ENCODE measurements around the gene CHRNG.

The CHRNG gene

DNA sequence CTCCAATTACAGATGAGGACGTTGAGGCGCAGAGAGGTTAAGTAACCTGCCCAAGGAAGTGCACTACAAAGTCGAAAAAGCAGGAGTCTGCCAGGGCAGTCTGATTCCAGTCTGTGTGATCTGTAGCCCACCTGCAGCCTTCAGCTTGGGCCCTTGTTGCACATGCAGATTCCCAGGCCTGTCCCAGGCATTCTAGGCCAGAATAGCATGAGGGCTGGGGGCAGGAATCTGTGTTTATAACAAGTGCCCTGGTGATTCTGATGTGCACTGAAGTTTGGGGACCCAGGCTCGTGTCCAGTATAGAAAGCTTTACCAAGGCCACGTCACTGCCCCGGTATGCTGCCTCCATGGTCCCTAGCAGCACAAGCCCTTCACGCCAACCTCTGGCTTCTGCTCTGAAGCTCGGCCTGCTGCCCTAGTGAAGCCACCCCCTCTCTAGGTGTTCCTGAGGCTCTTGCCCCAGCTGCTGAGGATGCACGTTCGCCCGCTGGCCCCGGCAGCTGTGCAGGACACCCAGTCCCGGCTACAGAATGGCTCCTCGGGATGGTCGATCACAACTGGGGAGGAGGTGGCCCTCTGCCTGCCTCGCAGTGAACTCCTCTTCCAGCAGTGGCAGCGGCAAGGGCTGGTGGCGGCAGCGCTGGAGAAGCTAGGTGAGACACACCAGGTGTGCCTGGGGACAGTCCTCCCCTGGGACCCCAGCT is 4.6 kb downstream of the CHRNG start:
- H3K27me3 ChIP-seq (ENCODE audit: control insufficient read depth in 1 of 2, insufficient read depth in 2 of 2, low read length in 2 of 2) = peaks cover 0 to 4% of the 10 kb centered on the region in 2 donors
- H3K9ac ChIP-seq (ENCODE audit: low read depth in 1 of 2, low read length in 2 of 2) = no peak overlapping the region
- H3K4me1 ChIP-seq (ENCODE audit: control insufficient read depth in 1 of 2, insufficient read depth in 2 of 2, low read length in 2 of 2) = no peaks in the 10 kb centered on the region
- peaks cover 5 to 7% of the 10 kb centered on the region in 2 donors for H3K36me3 ChIP-seq (ENCODE audit: control insufficient read depth in 1 of 2, insufficient read depth in 2 of 2, low read length in 2 of 2)
- H3K27ac ChIP-seq (ENCODE audit: low read depth, low read length) = no peak overlapping the region
- H3K4me3 ChIP-seq (ENCODE audit: low read depth in 1 of 2, low read length in 2 of 2) = no peak overlapping the region
- H3K9me3 ChIP-seq (ENCODE audit: control insufficient read depth in 1 of 2, low read length in 2 of 2) = no peaks in the 10 kb centered on the region

GRCh38 chr2:232544674-232545073 is 5.2 kb downstream of the CHRNG start:
- H3K4me1 ChIP-seq (ENCODE audit: control insufficient read depth in 1 of 2, insufficient read depth in 2 of 2, low read length in 2 of 2) = peaks cover 0 to 3% of the 10 kb centered on the region in 2 donors
- no peak overlapping the region for H3K4me3 ChIP-seq (ENCODE audit: low read depth in 1 of 2, low read length in 2 of 2)
- H3K9me3 ChIP-seq (ENCODE audit: control insufficient read depth in 1 of 2, low read length in 2 of 2) = no peaks in the 10 kb centered on the region
- no peak overlapping the region for H3K9ac ChIP-seq (ENCODE audit: low read depth in 1 of 2, low read length in 2 of 2)
- no peak overlapping the region for H3K27ac ChIP-seq (ENCODE audit: low read depth, low read length)
- H3K36me3 ChIP-seq (ENCODE audit: control insufficient read depth in 1 of 2, insufficient read depth in 2 of 2, low read length in 2 of 2) = peaks cover 5 to 7% of the 10 kb centered on the region in 2 donors
- H3K27me3 ChIP-seq (ENCODE audit: control insufficient read depth in 1 of 2, insufficient read depth in 2 of 2, low read length in 2 of 2) = no peaks in the 10 kb centered on the region

DNA sequence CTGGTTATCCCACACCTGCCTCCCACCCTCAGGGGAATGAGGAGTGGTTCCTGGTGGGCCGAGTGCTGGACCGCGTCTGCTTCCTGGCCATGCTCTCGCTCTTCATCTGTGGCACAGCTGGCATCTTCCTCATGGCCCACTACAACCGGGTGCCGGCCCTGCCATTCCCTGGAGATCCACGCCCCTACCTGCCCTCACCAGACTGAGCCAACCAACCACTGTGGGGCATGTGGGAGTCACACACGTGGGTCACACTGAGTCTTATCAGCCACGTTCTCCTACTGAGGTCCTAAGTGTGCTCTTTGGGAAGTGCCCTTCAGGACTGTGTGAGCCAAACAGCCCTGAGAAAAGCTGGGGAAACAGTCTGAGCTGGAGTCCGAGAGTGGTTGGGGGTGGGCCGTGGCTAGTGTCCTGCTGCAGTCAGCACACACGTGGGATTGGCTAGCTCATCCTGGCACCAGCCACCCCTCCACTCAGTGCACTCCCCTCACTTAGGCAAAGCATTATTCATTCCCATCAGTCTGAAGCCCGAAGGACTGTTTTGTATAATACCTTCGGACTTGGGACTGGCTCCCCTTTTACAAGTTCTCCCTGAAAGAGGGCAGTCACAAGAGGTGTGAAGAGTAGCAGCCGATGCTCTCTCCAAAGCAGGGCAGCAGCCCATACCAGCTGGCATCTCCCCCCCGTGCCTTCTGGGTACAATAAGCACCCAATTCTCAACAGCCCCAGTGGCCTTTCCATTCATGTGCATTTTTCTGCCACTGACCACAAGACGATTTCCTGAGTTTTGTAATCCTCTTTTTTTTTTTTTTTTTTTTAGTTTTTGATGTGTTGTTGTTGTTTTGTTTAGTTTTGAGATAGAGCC is 6.3 kb downstream of the CHRNG start:
- H3K9ac ChIP-seq (ENCODE audit: low read depth in 1 of 2, low read length in 2 of 2) = no peak overlapping the region
- peaks cover 0 to 6% of the 10 kb centered on the region in 2 donors for H3K4me1 ChIP-seq (ENCODE audit: control insufficient read depth in 1 of 2, insufficient read depth in 2 of 2, low read length in 2 of 2)
- H3K27ac ChIP-seq (ENCODE audit: low read depth, low read length) = no peak overlapping the region
- no peak overlapping the region for H3K4me3 ChIP-seq (ENCODE audit: low read depth in 1 of 2, low read length in 2 of 2)
- no peaks in the 10 kb centered on the region for H3K27me3 ChIP-seq (ENCODE audit: control insufficient read depth in 1 of 2, insufficient read depth in 2 of 2, low read length in 2 of 2)
- no peaks in the 10 kb centered on the region for H3K9me3 ChIP-seq (ENCODE audit: control insufficient read depth in 1 of 2, low read length in 2 of 2)
- H3K36me3 ChIP-seq (ENCODE audit: control insufficient read depth in 1 of 2, insufficient read depth in 2 of 2, low read length in 2 of 2) = peaks cover 5 to 7% of the 10 kb centered on the region in 2 donors

DNA sequence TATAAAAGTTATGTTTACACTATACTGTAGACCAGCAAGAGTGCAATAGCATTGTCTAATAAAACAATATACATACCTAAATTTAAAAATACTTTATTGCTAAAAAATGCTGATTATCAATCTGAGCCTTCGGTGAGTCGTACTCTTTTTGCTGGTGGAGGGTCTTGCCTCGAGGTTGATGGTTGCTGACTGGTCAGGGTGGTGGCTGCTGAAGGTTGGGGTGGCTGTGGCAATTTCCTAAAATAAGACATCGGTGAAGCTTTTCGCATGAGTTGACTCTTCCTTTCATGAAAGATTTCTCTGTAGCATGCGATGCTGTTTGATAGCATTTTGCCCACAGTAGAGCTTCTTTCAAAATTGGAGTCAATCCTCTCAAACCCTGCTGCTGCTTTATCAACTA is 8.5 kb downstream of the CHRNG start:
- Histone ChIP-seq H3K36me3 (ENCODE audit: control insufficient read depth in 1 of 2, insufficient read depth in 2 of 2, low read length in 2 of 2) (peaks cover 5 to 10% of the 10 kb centered on the region in 2 donors), H3K9me3 (ENCODE audit: control insufficient read depth in 1 of 2, low read length in 2 of 2) (no peaks in the 10 kb centered on the region)

DNA sequence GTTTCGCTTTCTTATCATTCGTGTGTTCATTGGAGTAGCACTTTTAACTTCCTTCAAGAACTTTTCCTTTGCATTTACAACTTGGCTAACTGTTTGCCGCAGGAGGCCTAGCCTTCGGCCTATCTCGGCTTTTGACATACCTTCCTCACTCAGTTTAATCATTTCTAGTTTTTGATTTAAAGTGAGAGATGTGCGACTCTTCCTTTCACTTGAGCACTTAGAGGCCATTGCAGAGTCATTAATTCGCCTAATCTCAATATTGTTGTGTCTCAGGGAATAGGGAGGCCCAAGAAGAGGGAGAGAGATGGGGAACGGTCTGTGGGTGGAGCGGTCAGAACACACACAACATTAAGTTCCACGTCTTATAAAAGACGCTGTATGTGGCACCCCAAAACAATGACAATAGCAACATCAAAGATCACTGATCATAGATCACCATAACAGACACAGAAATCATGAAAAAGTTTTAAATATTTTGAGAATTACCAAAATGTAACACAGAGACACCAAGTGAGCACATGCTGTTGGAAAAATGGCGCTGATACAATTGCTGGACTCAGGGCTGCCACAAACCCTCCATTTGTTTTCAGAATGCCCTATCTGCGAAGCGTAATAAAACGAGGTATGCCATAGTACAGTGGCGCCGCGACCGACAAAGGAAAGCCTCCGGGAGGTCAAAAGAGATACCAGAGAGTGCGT is 10.3 kb downstream of the CHRNG start:
- peak overlapping the region; percentile 96 to 99 for H3K4me3 ChIP-seq (ENCODE audit: low read depth in 1 of 2, low read length in 2 of 2)
- peak overlapping the region; percentile 90 to 94 for H3K9ac ChIP-seq (ENCODE audit: low read depth in 1 of 2, low read length in 2 of 2)
- peaks cover 5 to 17% of the 10 kb centered on the region in 2 donors for H3K36me3 ChIP-seq (ENCODE audit: control insufficient read depth in 1 of 2, insufficient read depth in 2 of 2, low read length in 2 of 2)
- peak overlapping the region; percentile 94 for H3K27ac ChIP-seq (ENCODE audit: low read depth, low read length)
- H3K4me1 ChIP-seq (ENCODE audit: control insufficient read depth in 1 of 2, insufficient read depth in 2 of 2, low read length in 2 of 2) = peaks cover 17 to 18% of the 10 kb centered on the region in 2 donors
- H3K9me3 ChIP-seq (ENCODE audit: control insufficient read depth in 1 of 2, low read length in 2 of 2) = no peaks in the 10 kb centered on the region
- H3K27me3 ChIP-seq (ENCODE audit: control insufficient read depth in 1 of 2, insufficient read depth in 2 of 2, low read length in 2 of 2) = no peaks in the 10 kb centered on the region

More for the DNA sequence above, 8.5 kb downstream of the CHRNG start:
- Histone ChIP-seq H3K9ac (ENCODE audit: low read depth in 1 of 2, low read length in 2 of 2) (no peak overlapping the region), H3K4me3 (ENCODE audit: low read depth in 1 of 2, low read length in 2 of 2) (no peak overlapping the region), H3K27me3 (ENCODE audit: control insufficient read depth in 1 of 2, insufficient read depth in 2 of 2, low read length in 2 of 2) (no peaks in the 10 kb centered on the region), H3K4me1 (ENCODE audit: control insufficient read depth in 1 of 2, insufficient read depth in 2 of 2, low read length in 2 of 2) (peaks cover 6 to 17% of the 10 kb centered on the region in 2 donors), H3K27ac (ENCODE audit: low read depth, low read length) (no peak overlapping the region)

GRCh38 chr2:232550354-232551249 is 11.1 kb downstream of the CHRNG start, which contains the start of the genes EIF4E2 and TIGD1:
TSS of gene EIF4E2 (plus strand) at chr2:232550689. CDS start at chr2:232550725, 36 bp downstream.
TSS of gene TIGD1 (minus strand) at chr2:232550557. CDS start at chr2:232549882, 675 bp downstream.
- H3K9ac ChIP-seq (ENCODE audit: low read depth in 1 of 2, low read length in 2 of 2) = peak within 1 kb of the TSS; percentile 90 to 94
- H3K9me3 ChIP-seq (ENCODE audit: control insufficient read depth in 1 of 2, low read length in 2 of 2) = no peaks in the 10 kb centered on the region
- peaks cover 17 to 18% of the 10 kb centered on the region in 2 donors for H3K4me1 ChIP-seq (ENCODE audit: control insufficient read depth in 1 of 2, insufficient read depth in 2 of 2, low read length in 2 of 2)
- peaks cover 5 to 17% of the 10 kb centered on the region in 2 donors for H3K36me3 ChIP-seq (ENCODE audit: control insufficient read depth in 1 of 2, insufficient read depth in 2 of 2, low read length in 2 of 2)
- peak within 1 kb of the TSS; percentile 96 to 99 for H3K4me3 ChIP-seq (ENCODE audit: low read depth in 1 of 2, low read length in 2 of 2)
- H3K27ac ChIP-seq (ENCODE audit: low read depth, low read length) = peak within 1 kb of the TSS; percentile 94
- H3K27me3 ChIP-seq (ENCODE audit: control insufficient read depth in 1 of 2, insufficient read depth in 2 of 2, low read length in 2 of 2) = no peaks in the 10 kb centered on the region

- peaks cover 17 to 18% of the 10 kb centered on the region in 2 donors for H3K4me1 ChIP-seq (ENCODE audit: control insufficient read depth in 1 of 2, insufficient read depth in 2 of 2, low read length in 2 of 2)
- peak overlapping the region; percentile 94 for H3K27ac ChIP-seq (ENCODE audit: low read depth, low read length)
- no peaks in the 10 kb centered on the region for H3K9me3 ChIP-seq (ENCODE audit: control insufficient read depth in 1 of 2, low read length in 2 of 2)
- peak overlapping the region; percentile 90 to 94 for H3K9ac ChIP-seq (ENCODE audit: low read depth in 1 of 2, low read length in 2 of 2)
- H3K4me3 ChIP-seq (ENCODE audit: low read depth in 1 of 2, low read length in 2 of 2) = peak overlapping the region; percentile 96 to 99
- peaks cover 5 to 19% of the 10 kb centered on the region in 2 donors for H3K36me3 ChIP-seq (ENCODE audit: control insufficient read depth in 1 of 2, insufficient read depth in 2 of 2, low read length in 2 of 2)
- H3K27me3 ChIP-seq (ENCODE audit: control insufficient read depth in 1 of 2, insufficient read depth in 2 of 2, low read length in 2 of 2) = no peaks in the 10 kb centered on the region
Measured at GRCh38 chr2:232551250-232551638, 11.8 kb downstream of the CHRNG start.

- no peaks in the 10 kb centered on the region for H3K27me3 ChIP-seq (ENCODE audit: control insufficient read depth in 1 of 2, insufficient read depth in 2 of 2, low read length in 2 of 2)
- H3K9ac ChIP-seq (ENCODE audit: low read depth in 1 of 2, low read length in 2 of 2) = peak overlapping the region; percentile 90 to 94
- no peak overlapping the region for H3K27ac ChIP-seq (ENCODE audit: low read depth, low read length)
Measured at GRCh38 chr2:232551776-232552175, 12.3 kb downstream of the CHRNG start.

GRCh38 chr2:232556426-232556825 is 16.9 kb downstream of the CHRNG start:
- no peaks in the 10 kb centered on the region for H3K27me3 ChIP-seq (ENCODE audit: control insufficient read depth in 1 of 2, insufficient read depth in 2 of 2, low read length in 2 of 2)

More at GRCh38 chr2:232551776-232552175, 12.3 kb downstream of the CHRNG start:
- H3K4me3 ChIP-seq (ENCODE audit: low read depth in 1 of 2, low read length in 2 of 2) = peak overlapping the region; percentile 96 to 99
- peaks cover 17 to 18% of the 10 kb centered on the region in 2 donors for H3K4me1 ChIP-seq (ENCODE audit: control insufficient read depth in 1 of 2, insufficient read depth in 2 of 2, low read length in 2 of 2)
- peaks cover 5 to 21% of the 10 kb centered on the region in 2 donors for H3K36me3 ChIP-seq (ENCODE audit: control insufficient read depth in 1 of 2, insufficient read depth in 2 of 2, low read length in 2 of 2)
- H3K9me3 ChIP-seq (ENCODE audit: control insufficient read depth in 1 of 2, low read length in 2 of 2) = no peaks in the 10 kb centered on the region

More at GRCh38 chr2:232556426-232556825, 16.9 kb downstream of the CHRNG start:
- peaks cover 14 to 55% of the 10 kb centered on the region in 2 donors for H3K36me3 ChIP-seq (ENCODE audit: control insufficient read depth in 1 of 2, insufficient read depth in 2 of 2, low read length in 2 of 2)
- no peak overlapping the region for H3K4me3 ChIP-seq (ENCODE audit: low read depth in 1 of 2, low read length in 2 of 2)
- H3K27ac ChIP-seq (ENCODE audit: low read depth, low read length) = no peak overlapping the region
- no peak overlapping the region for H3K9ac ChIP-seq (ENCODE audit: low read depth in 1 of 2, low read length in 2 of 2)
- H3K4me1 ChIP-seq (ENCODE audit: control insufficient read depth in 1 of 2, insufficient read depth in 2 of 2, low read length in 2 of 2) = peaks cover 7 to 18% of the 10 kb centered on the region in 2 donors
- H3K9me3 ChIP-seq (ENCODE audit: control insufficient read depth in 1 of 2, low read length in 2 of 2) = no peaks in the 10 kb centered on the region
